T-helper 1 cell treated with Interleukin-12 subunit alpha and Interleukin-12 subunit beta and Interleukin-4 antibody, amounts not matched to agents 30 ng/mL and 1 ng/mL, for 36 hours (primary cell): ENCODE results near the gene SACS. TPM values are rescaled to one million over a fixed set of nuclear protein-coding genes. Genes with fewer than 3 reads are reported as not detected.

Experiments used
- intact Hi-C: fragments of 100-400 bp; cut with micrococcal nuclease; formaldehyde crosslinking; loops from one replicate; pipeline ENCODE4 v1.15.1; 2024
- total RNA-seq: library from RNA; stranded (reverse); gene quantifications from 2 replicates; pipeline ENCODE4 v1.2.3, GENCODE V29; 2022

SACS gene, protein sequence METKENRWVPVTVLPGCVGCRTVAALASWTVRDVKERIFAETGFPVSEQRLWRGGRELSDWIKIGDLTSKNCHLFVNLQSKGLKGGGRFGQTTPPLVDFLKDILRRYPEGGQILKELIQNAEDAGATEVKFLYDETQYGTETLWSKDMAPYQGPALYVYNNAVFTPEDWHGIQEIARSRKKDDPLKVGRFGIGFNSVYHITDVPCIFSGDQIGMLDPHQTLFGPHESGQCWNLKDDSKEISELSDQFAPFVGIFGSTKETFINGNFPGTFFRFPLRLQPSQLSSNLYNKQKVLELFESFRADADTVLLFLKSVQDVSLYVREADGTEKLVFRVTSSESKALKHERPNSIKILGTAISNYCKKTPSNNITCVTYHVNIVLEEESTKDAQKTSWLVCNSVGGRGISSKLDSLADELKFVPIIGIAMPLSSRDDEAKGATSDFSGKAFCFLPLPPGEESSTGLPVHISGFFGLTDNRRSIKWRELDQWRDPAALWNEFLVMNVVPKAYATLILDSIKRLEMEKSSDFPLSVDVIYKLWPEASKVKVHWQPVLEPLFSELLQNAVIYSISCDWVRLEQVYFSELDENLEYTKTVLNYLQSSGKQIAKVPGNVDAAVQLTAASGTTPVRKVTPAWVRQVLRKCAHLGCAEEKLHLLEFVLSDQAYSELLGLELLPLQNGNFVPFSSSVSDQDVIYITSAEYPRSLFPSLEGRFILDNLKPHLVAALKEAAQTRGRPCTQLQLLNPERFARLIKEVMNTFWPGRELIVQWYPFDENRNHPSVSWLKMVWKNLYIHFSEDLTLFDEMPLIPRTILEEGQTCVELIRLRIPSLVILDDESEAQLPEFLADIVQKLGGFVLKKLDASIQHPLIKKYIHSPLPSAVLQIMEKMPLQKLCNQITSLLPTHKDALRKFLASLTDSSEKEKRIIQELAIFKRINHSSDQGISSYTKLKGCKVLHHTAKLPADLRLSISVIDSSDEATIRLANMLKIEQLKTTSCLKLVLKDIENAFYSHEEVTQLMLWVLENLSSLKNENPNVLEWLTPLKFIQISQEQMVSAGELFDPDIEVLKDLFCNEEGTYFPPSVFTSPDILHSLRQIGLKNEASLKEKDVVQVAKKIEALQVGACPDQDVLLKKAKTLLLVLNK (N-terminal part only)
- total RNA-seq = 19.8 and 21.7 TPM in 2 replicates

DNA sequence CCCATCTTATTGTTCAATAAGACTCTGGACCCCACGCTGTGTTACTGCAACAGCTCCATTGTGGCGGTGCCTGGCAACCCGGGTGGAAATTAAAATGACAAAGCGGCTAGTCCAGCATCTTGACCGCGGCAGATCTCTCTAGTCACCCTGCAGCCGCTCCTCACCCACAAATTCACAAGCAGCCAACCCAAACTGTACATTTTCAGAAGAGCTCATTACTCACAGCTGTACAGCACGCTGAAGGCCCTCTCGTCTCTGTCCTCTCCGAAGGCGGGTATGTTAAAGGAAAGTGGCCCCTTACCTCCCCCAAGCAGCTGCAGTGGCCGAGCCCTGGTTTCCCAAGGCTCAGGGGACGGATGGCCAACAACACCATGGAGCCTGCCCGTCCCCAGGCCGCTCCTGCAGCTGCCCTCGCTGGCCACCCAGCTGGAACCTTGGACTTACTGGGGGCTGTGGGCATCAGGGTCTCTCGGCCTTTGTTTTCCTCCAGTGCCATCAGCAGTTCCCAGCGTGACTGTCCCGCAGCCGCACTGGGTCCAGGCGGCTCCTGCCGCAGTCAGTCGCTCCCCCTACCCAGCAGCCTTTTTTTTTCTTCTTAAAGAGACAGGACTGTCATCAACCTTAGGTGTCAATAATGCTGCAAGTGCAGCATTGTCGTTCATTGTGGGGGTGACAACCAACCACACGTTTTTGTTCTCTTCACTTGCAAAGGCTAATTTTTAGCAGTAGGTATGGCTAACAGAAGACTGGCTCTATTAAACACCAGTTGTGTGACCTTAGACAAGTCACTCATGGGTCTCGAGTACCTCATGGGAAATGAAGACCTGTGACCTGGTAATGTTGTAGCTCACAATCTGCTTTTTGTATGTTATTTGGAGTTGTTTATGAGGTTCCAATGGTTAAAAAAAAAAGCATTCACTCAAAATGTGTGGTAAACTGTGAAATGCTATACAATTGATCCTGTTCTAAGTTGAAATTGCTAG, at the start of gene SACS:
SACS (minus strand) TSS at position 532 of the 983 bp plus-strand sequence. CDS start 22,463 bp downstream, outside the sequence.
- intact Hi-C loops = no loop called here

DNA sequence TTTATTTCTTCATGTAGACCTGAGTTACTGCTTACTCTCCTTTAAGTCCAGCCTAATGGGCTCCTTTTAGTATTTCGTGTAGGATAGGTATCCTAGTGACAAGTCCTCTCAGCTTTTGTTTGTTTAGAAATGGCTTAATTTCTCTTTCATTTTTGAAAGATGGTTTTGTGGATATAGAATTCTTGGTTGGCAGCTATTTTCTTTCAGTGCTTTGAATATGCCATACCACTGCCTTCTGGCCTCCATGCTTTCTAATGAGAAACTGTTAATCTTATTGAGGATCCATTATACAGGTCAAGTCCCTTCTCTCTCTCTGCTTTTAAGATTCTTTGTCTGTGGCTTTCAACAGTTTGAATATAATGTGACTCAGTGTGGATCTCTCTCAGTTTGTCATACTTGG, 46.8 kb upstream of the SACS start:
- intact Hi-C loops = no loop called here

DNA sequence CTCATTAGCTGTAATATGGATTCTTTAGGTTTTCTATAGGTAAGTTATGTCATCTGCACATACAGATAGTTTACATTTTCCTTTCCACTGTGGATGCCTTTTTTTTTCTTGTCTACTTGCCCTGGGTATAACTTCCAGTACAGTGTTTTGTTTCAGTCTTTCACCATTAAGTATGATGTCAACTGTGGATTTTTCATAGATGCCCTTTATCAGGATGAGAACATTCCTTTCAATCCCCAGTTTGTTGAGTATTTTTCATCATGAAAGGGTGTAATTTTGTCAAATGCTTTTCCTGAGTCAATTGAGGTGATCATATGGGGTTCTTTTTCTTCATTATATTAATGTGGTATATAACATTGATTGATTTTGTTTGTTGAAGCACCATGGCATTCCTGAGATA, 43.6 kb upstream of the SACS start:
- intact Hi-C loops = no loop called here

DNA sequence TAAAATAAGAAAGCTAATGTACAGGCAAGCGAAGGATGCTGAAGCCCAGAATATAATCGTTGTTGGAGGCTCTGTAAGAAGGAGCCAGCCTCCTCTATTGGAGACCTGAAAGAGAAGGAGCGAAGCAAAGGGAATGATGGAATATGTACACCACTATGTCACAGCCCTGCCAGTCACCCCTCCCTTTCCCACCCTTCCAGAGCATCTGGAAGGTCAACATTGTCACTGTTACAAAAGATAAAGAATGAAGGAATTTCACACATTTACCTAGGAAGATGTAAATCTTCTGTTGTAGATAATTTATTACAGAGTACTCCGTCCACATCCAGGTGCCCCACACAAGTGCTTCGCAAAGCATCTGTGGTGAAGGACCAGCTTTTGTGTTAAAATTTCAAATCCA, 39.7 kb upstream of the SACS start:
- intact Hi-C loops = no loop called here

DNA sequence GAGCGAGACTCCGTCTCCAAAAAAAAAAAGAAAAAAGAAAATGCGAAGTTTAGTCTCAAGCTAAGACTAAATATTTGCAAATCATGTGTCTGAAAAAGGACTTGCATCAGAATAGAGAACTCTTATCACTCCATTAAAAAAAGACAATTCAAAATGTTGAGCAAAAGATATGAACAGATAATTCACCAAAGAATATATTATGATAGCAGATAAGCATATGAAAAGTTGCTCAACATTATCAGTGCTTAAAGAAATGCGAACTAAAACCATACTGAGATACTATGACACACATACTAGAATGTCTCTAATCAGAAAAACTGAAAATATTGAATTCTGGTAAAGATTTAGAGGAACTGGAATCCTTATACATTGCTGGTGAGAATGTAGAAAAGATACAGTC, 38.7 kb upstream of the SACS start:
- intact Hi-C loops = no loop called here

DNA sequence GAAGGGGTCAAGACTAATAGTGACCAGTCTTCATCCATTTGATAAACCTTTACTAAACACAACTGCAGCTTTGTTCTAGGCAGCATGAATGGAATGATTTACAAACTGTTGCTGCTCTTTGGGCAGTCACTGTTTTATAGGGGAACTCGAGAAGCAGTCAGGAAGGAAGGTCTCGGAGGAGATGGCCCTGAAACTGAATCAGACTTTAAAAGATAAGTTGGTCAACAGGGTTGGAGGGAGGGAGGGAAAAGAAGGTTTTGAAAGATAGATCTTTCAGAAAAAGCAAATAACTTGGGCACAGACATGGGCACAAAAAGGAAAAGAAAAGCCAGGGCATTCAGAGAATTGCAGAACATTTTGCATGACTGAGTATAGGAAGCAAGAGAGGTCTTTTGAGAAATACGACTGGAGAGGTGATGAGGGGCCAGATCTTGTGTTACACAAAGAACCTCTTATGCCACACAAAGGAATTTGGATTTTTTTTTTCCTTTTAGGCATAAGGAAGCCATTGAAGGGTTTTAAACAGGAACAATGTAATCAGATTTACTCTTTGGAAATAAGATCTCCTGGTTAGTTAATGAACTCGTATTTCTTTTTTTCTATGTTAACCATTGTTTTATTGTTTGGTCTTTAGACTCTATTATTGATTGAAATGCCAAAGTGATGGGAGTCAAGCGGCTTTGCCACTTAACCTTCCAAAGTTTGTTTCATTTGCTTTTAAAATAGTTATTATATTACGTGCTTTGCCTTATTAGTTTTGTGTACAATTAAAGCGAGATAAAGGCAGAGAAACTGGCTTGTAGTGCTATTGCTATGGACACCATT, 37.5 kb upstream of the SACS start:
- intact Hi-C loops = no loop called here

DNA sequence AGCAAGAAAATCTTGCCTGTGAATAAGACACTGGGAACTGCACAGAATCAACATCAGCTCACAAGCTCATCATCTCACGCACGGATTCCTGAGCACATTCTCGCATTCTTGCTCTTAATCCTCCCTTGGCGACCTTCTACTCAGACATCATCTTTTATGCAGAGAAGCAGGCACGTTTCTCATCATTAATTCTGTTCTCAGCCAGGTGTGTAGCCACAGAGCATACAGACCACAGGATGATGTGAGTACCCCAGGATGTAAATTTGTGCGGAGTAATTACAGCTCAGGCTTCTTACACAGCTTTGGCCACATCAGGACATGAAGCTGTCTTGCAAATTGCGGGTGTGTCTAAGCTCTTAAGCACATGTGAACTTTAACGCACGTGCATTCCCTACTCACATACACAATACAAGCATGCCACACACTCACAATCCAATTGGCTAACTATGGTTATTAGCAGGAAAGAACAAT, 36.5 kb upstream of the SACS start:
- intact Hi-C loops = loop anchor here (5.0 kb wide), 2 partner anchors 237 to 752 kb away; no protein-coding TSS in a partner anchor

DNA sequence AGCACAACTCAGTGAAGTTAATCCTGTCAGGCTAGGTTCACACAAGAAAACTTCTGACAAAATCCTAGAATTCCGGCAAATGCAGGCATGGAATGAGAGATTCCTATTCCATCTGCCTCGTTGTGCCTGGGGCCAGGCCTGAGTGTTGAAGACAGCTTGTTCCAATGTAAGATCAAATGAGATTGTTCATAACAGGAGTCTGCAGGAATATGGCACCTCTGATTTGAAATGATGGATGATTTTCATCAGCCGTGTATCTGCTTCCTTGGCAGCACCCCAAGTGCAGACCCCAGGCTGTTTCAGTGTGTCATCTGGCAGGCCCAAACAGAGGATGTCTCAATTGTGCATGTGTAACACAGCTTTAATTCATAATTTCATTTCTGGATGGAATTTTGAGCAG, 35.3 kb upstream of the SACS start:
- intact Hi-C loops = loop anchor here (5.0 kb wide), 2 partner anchors 238 to 753 kb away; no protein-coding TSS in a partner anchor

DNA sequence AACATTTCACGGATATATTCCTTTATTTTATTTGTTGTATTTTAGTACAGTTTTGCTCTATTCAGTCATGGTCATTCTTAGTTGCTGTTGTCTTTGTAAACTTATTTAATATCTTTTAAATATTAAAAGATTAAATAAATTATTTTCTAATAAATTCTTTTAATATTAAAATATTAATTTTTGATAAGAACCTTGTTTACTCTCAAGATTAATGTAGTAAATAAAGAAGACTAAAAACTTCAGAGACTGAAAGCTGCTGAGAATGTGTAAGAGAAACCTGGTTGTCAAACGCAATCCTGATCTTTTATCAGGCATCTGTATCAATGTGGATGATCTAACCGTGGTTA, 34.4 kb upstream of the SACS start:
- intact Hi-C loops = loop anchor here (5.0 kb wide), 2 partner anchors 239 to 754 kb away; no protein-coding TSS in a partner anchor

DNA sequence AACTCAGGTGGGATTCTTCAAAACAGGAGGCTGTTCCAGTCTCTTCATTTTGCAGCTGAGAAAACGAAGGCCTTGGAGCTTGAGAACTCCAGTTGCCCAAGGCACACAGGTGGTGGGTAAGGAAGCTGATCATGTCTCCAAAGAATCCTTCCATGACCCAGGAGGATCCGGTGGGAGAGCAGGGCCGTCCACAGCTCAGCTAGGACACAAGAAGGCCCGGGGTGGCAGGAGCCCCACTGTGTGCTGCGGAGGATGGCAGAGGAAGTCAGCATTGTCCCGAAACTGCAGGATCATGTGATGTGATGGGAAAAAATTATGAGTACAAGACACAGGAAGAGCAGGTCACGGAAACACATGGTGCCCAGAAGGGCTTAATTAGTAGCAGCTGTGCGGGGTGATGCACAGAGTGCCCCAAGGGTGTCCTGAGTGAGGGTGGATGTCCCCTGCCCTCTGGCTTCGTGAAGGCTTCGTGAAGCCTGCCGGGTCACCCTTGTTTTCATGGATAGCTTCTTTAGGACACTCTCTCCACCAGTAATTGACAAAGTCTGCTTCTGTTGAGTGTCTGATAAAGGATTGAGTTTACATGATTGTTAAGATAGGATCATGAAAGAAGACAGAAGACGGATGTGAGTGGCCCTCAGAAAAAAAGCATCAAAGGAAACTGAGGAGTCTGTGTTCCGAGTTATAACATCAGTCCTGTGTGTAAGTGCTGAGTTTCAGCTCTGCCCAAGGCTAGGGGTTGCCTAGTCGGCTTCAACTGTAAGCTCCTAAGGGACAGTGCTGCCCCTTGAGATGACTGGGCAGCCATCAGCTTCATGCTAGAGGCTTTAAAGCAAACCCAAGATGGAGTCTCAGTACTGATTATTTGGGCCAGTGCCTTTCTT, 33.8 kb upstream of the SACS start:
- intact Hi-C loops = loop anchor here (5.0 kb wide), 2 partner anchors 240 to 755 kb away; no protein-coding TSS in a partner anchor

DNA sequence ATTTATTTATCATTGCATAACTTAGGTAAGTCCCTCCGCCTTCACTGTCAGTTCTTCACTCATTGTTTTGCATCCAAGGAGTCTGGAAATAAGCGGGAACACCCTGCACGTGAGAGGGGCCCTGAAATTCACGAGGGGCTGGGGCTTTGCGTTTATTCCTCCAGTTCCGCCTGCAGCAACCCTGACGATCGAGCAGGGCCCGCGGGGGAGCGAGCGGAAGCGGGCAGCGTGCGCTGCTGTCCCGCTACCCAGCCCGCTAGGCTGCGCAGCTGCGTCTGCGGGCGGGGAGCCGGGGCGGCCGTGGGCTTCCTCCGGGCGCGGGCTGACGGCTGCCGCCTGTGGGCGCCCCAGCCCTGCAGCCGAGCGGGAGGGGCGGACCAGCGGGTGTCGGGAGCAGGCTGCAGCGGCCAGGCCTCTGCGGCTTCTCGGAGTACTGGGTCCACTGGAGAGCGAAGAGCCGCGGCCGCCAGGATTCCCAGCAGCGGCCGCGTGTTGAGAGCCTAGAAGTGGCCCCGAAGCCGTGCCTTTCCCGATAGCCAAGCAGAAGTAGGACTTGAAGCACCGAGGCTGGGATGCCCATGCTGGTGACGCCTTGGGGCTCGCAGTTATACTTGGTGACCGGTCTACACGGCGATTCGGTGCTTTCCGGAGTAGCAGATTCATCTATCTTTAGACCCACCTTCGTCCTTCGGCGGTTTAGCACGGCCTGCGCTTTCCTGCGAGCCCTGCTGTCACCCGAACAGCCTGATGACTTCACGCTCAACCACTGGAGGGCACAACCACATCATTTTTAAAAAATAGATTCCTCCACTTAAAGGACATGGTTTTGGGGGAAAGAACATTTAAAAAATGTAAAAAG, 32.9 kb upstream of the SACS start:
- intact Hi-C loops = loop anchor here (1.0 to 5.0 kb wide), 6 partner anchors 113 to 756 kb away; no protein-coding TSS in a partner anchor

DNA sequence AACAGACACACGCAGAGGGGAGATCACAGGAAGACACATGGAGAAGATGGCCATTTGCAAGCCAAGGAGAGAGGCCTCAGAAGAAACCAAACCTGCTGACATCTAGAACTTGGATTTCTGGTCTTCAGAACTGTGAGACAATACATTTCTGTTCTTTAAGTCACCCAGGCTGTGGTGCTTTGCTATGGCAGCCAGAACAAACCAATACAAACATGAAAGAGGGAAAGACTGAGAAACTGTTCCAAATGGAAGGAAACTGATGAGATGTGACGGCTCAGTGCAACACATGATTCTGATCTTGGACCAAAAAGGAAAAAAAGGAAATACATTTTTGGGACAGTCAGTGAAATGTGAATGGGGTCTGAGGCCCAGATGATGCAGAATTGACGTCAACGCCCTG, 30.2 kb upstream of the SACS start:
- intact Hi-C loops = no loop called here

DNA sequence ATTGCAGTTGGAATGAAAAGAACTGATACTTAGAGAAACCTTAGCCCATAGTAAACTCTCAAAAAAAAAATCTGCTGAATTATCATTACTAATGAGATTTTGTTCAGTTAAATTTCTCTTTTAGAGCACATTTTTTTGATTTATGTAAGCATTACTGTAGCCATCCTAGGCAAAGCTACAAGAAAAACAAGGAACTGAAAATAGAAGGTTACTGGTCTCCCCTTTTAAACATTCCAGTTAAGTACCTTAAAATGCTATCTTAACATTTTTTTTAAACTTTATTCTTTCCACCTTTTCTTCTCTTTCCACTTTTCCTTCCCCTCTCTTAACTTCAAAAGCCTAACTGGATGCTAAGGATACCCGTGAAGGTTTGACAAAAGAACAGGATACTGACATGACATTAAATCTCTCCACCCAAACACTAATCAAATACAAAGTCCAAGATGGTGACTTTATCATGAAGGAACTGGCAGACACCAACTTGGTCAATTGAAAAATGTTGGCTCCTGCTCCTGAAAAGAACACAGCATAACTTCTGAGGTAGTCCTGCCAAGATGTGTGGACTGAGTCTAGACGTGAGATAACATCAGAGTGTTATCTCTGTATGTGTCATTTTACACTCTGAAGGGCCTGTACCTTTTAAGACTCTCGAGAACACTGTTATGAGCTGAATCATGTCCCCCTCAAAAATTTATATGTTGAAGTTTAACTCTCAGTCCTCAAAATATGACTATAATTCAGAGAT, 29.5 kb upstream of the SACS start:
- intact Hi-C loops = no loop called here

DNA sequence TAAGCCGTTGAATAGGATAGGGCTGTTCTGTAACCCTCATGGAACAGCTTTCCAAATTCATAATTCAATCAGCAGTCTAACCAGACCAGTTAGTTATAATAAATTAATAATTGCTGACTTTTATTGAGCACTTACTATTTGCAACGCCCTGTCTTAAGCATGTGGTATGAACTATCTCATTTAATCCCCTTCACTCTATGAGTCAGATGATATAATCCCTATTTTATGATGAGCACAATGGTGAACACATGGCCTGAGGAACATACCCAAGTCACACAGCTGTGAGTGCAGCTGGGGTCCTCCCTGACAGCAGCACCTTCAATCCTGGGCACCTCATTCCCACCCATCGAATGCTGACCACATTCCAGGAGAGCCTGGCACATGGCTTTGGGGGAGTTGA, 28.0 kb upstream of the SACS start:
- intact Hi-C loops = no loop called here

DNA sequence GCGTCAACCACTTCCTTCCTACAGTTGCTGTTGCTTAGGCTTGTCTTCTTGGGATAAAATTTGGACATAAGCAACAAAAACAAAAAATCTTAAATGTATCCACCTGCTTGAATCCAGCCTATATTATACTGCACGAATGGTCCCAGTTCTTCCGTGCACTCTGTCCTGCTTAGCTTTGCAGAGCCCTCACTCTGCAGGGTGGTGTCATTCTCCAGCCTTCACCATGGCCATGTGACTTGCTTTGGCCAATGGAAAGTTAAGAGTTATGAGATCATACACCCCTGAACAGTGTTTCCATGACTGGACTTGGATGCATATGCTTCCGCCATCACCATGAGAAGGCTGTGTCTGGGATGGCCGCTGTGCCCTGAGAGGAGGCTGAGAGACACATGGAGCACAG, 27.4 kb upstream of the SACS start:
- intact Hi-C loops = no loop called here

DNA sequence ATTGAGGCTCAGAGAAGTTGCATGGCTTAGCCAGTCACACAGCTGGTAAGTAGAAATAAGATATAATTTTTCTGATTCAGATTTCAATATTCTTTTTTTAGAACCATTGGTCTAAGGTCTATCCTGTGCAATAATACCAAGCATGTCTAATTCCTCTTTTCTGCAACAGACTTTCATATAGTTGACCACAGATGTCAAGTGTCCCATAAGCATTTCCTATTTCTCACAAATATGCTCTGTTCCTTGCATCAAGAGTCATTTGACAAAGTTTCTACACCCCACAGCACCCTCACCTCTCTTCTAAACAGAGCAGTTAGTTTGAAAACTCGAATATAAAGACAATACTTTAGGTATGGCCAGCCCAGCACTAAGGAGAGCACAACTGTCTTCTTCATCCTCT, 26.8 kb upstream of the SACS start:
- intact Hi-C loops = no loop called here

DNA sequence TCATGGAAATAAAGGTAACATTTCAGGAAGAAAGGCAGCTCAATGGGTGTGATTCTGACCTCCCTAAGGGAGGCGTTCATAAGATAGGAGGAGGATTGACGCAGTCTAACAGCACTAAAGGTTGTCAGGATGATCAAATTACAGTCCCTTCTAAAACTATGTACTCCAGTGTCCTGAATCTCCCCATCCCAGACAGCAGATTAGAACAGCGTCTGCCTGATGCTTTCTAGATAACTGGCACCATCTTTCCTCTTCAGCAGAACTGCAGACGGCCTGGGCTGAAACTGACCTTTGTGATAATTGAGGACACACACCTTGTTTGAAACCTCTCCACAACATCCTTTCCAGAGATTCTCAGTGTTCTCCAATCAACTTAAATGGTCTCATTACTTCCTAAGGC, 25.5 kb upstream of the SACS start:
- intact Hi-C loops = no loop called here
